Measurements from ENCODE around the gene FAM98A. TPM values are rescaled to one million over a fixed set of nuclear protein-coding genes. Genes with fewer than 3 reads are reported as not detected.

The FAM98A gene
- polyA plus RNA-seq, 3 donors = 49.0 to 54.1 (median 50.3) TPM

Other genes starting within 250 kb of the FAM98A start
- gene RASGRP3, start 122.7 kb downstream of the FAM98A start, polyA plus RNA-seq (ENCODE audit: insufficient read length in 3 of 3) = 10 to 100 TPM; 19.5 to 25.1 (median 24.8) TPM

Measured in right renal cortex interstitium (tissue), 3 donors.